ENCODE results near the gene ZMAT5. TPM values are rescaled to one million over a fixed set of nuclear protein-coding genes. Genes with fewer than 3 reads are reported as not detected.

Gene ZMAT5
- total and polyA plus RNA-seq, 7 donors = 13.2 to 33.7 (median 24.6) TPM

DNA sequence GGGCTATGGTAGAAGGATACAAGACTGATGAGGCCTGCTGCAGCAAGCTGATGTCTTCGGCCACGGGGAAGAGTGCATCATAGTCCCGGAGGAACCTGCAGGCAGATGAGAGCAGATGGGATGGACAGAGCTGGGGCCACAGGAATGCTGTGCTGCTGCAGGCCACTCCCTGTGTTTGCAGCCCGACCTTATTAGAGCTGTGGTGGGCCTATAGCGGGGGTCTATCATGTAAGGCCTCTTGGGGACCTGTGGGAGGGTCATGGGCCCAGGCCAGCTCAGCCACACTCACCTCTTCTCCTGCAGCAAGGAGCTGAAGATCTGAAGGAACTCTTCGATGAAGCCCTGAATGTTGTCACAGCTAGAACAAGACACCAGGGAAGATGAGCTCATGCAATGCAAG is 39.4 kb upstream of the ZMAT5 start:
- intact Hi-C loops (cut with DNase I) = no loop called here
- no peak overlapping the region for H3K27ac ChIP-seq
- H3K9me3 ChIP-seq = no peaks in the 10 kb centered on the region
- no peaks in the 10 kb centered on the region for H3K4me1 ChIP-seq
- no peak overlapping the region for H3K4me3 ChIP-seq
- WGBS, 2 donors = 96 to 97% methylated on average over 6 of the region's 6 CpGs
- DNase-seq = no peak
- no peaks in the 10 kb centered on the region for H3K27me3 ChIP-seq
- no peak for TF ChIP-seq EP300 (IDR thresholded peaks at IDR 0.05)
- TF ChIP-seq POLR2A (IDR thresholded peaks at IDR 0.05) = no peak
- TF ChIP-seq POLR2AphosphoS5 (IDR thresholded peaks at IDR 0.05) = no peak
- no peak for TF ChIP-seq CTCF (IDR thresholded peaks at IDR 0.05)
- peaks cover 16 to 89% (median 64%) of the 10 kb centered on the region in 4 donors for H3K36me3 ChIP-seq

DNA sequence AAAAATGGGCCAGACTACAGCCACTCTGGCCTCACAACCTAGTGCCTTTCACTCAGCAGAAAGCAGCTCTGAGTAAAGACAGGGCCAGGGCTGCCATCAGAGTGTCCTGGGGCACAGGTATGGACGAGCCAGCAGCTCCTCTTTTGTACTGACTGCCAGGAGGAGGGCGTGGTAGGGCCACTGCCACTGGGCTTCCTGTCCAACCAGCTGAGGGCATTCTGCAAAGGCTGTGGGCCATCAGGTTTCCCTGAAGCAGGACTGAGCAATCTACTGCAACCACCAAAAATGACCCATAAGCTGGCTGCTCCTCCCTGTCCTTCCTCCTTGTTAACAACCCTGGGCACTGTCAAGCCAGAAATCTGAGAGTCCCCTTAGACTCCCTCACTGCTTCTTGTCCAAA is 38.2 kb upstream of the ZMAT5 start:
- Histone ChIP-seq H3K4me3 (no peak overlapping the region), H3K27ac (no peak overlapping the region), H3K4me1 (peaks cover 0 to 2% (median 0%) of the 10 kb centered on the region in 4 donors), H3K36me3 (peaks cover 16 to 89% (median 70%) of the 10 kb centered on the region in 4 donors), H3K9me3 (no peaks in the 10 kb centered on the region), H3K27me3 (no peaks in the 10 kb centered on the region)
- WGBS, 2 donors = 85 to 94% methylated on average over 2 of the region's 2 CpGs
- DNase-seq = no peak
- intact Hi-C loops (cut with DNase I) = no loop called here
- TF ChIP-seq POLR2AphosphoS5 (IDR thresholded peaks at IDR 0.05) (no peak), CTCF (IDR thresholded peaks at IDR 0.05) (no peak), EP300 (IDR thresholded peaks at IDR 0.05) (no peak), POLR2A (IDR thresholded peaks at IDR 0.05) (no peak)

DNA sequence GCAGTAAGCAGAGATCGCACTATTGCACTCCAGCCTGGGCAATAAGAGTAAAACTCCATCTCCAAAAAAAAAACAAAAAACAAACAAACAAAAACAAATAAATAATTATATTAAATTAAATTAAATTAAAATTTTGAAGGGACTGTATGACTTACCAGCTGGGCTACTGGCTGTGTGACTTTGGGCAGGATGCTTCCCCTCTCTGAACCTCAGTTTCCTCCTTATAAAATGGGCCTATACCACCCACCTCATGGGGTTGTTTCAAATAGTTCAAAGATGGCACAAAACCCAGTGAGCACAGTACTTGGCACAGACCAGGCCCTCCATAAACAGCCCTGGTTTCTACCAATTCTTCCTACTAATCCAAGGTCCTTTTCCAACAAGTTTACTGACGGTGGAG is 36.4 kb upstream of the ZMAT5 start:
- 96 to 100% methylated on average over 2 of the region's 2 CpGs for WGBS, 2 donors
- intact Hi-C loops (cut with DNase I) = no loop called here
- peaks cover 0 to 18% (median 9%) of the 10 kb centered on the region in 4 donors for H3K4me1 ChIP-seq
- no peaks in the 10 kb centered on the region for H3K9me3 ChIP-seq
- TF ChIP-seq POLR2A (IDR thresholded peaks at IDR 0.05) (no peak), CTCF (IDR thresholded peaks at IDR 0.05) (no peak), EP300 (IDR thresholded peaks at IDR 0.05) (no peak), POLR2AphosphoS5 (IDR thresholded peaks at IDR 0.05) (no peak)
- H3K27ac ChIP-seq = no peak overlapping the region
- no peak overlapping the region for H3K4me3 ChIP-seq
- no peaks in the 10 kb centered on the region for H3K27me3 ChIP-seq
- DNase-seq = no peak
- peaks cover 27 to 96% (median 72%) of the 10 kb centered on the region in 4 donors for H3K36me3 ChIP-seq

DNA sequence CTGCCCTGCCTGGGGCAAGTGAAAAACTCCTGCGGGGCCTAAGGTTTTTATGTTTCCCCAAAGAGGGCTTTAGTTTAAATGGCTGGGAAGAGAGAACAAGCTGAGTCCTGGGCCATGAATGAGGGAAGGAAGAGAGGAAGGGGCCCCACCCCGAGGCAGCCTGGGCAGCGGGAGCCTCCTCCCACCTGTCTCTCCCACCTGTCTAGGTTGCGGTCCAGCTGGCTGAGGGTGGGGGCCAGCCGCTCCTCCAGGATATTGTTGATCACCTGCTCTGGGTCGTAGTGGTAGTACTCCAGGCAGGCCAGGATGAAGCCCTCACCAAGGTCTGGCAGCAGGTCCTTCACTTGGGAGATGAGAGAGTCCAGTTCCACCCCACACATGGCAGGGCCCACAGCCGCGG is 35.0 kb upstream of the ZMAT5 start:
- Histone ChIP-seq H3K27me3 (no peaks in the 10 kb centered on the region), H3K27ac (no peak overlapping the region), H3K9me3 (no peaks in the 10 kb centered on the region), H3K36me3 (peaks cover 27 to 96% (median 67%) of the 10 kb centered on the region in 4 donors), H3K4me1 (peaks cover 0 to 25% (median 9%) of the 10 kb centered on the region in 4 donors), H3K4me3 (no peak overlapping the region)
- no peak for DNase-seq
- TF ChIP-seq POLR2A (IDR thresholded peaks at IDR 0.05) (no peak), EP300 (IDR thresholded peaks at IDR 0.05) (no peak), CTCF (IDR thresholded peaks at IDR 0.05) (no peak), POLR2AphosphoS5 (IDR thresholded peaks at IDR 0.05) (no peak)
- 87 to 88% methylated on average over 8 of the region's 8 CpGs for WGBS, 2 donors
- intact Hi-C loops (cut with DNase I) = no loop called here

- TF ChIP-seq POLR2A (IDR thresholded peaks at IDR 0.05) (no peak), CTCF (IDR thresholded peaks at IDR 0.05) (no peak), EP300 (IDR thresholded peaks at IDR 0.05) (no peak), POLR2AphosphoS5 (IDR thresholded peaks at IDR 0.05) (no peak)
- H3K27me3 ChIP-seq = no peaks in the 10 kb centered on the region
- peaks cover 0 to 25% (median 9%) of the 10 kb centered on the region in 4 donors for H3K4me1 ChIP-seq
- no peaks in the 10 kb centered on the region for H3K9me3 ChIP-seq
- DNase-seq = no peak
- intact Hi-C loops (cut with DNase I) = no loop called here
- WGBS, 2 donors = 89 to 93% methylated on average over 5 of the region's 5 CpGs
- peaks cover 22 to 96% (median 63%) of the 10 kb centered on the region in 4 donors for H3K36me3 ChIP-seq
- H3K27ac ChIP-seq = no peak overlapping the region
- no peak overlapping the region for H3K4me3 ChIP-seq
Observed at GRCh38 chr22:29801153-29801552, 34.3 kb upstream of the ZMAT5 start.

Measured in sigmoid colon (tissue), 7 donors.